AG04450 (cell line): ENCODE results near the gene CDKAL1. TPM values are rescaled to one million over a fixed set of nuclear protein-coding genes. Genes with fewer than 3 reads are reported as not detected.
"Not testable (repeated sequence)": the region's sequence is repeated elsewhere in the genome, so short reads cannot be mapped to it uniquely, and the experiment has no call there.

Experiments
- CTCF ChIA-PET: fragments of 300-600, 350-600 bp; formaldehyde crosslinking; extraction: SDS; loops from one replicate; lab custom pipeline; 2022; ENCODE audit warnings: antibody characterized with exemption, inconsistent platforms; lab: Charles Lee
- POLR2A ChIA-PET: fragments of 350-600 bp; formaldehyde crosslinking; extraction: SDS; loops from one replicate; lab custom pipeline; 2021; ENCODE audit warnings: antibody characterized with exemption, inconsistent platforms; lab: Yijun Ruan, JAX
- DNase-seq: peaks from one replicate; pipeline ENCODE4 v3.0.0-alpha.2; 2011; ENCODE audit warnings: low read depth, low spot score
- H3K27ac ChIP-seq: one replicate; pipeline ENCODE4 v1.5.1; 2012; ENCODE audit warnings: low read depth, low read length, control low read depth
- H3K27me3 ChIP-seq: one replicate; pipeline ENCODE4 v1.6.0; 2012; ENCODE audit warnings: low read length; ENCODE audit not compliant: control insufficient read depth, insufficient read depth
- H3K4me3 ChIP-seq: 2 replicates; pipeline ENCODE4 v1.5.1; 2011; ENCODE audit warnings: mild to moderate bottlenecking, low read depth, low read length, control low read depth
- H3K9me3 ChIP-seq: 2 replicates; pipeline ENCODE4 v1.5.1; 2012; ENCODE audit warnings: low read length; ENCODE audit not compliant: control insufficient read depth, insufficient read depth
- polyA plus RNA-seq: library from polyadenylated mRNA; depleted of rRNA; stranded (reverse); fragments of >200 nt; gene quantifications from 2 replicates; pipeline ENCODE4 v1.2.3, GENCODE V29; 2011
- TF ChIP-seq, protein P1 (sequence below): IDR thresholded peaks from 2 replicates; pipeline ENCODE4 v1.5.1; 2011; ENCODE audit warnings: low read depth, low read length, control low read depth, inconsistent platforms

Gene CDKAL1
- polyA plus RNA-seq, 1 experiment = 9.2 TPM

DNA sequence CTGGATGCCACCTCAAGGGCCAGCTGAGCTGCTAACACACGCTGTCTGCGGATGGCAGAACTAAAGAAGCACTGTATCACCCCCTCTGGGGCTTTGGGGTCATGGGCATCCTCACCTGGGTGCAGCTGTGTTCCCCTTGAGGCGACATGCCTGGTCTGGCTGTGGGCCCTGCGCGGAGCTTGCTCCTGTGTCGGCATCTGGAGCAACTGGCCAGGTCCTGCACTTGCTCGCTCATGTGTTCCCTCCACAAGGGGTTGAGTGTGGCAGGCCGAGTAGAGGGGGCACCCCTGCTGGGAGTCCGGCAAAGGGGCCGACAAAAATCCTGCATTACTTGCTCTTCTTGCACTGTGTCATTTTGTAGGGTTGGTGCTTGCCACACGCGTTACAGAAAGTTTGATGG lies 189.0 kb downstream of the CDKAL1 start:
- Histone ChIP-seq H3K9me3 (no peaks in the 10 kb centered on the region; the same call in 1 of the 2 replicates), H3K27me3 (no peaks in the 10 kb centered on the region), H3K27ac (no peak overlapping the region), H3K4me3 (no peak overlapping the region)
- CTCF ChIA-PET = no interaction called here
- DNase-seq = no peak
- POLR2A ChIA-PET = no interaction called here
- TF ChIP-seq, protein P1, sequence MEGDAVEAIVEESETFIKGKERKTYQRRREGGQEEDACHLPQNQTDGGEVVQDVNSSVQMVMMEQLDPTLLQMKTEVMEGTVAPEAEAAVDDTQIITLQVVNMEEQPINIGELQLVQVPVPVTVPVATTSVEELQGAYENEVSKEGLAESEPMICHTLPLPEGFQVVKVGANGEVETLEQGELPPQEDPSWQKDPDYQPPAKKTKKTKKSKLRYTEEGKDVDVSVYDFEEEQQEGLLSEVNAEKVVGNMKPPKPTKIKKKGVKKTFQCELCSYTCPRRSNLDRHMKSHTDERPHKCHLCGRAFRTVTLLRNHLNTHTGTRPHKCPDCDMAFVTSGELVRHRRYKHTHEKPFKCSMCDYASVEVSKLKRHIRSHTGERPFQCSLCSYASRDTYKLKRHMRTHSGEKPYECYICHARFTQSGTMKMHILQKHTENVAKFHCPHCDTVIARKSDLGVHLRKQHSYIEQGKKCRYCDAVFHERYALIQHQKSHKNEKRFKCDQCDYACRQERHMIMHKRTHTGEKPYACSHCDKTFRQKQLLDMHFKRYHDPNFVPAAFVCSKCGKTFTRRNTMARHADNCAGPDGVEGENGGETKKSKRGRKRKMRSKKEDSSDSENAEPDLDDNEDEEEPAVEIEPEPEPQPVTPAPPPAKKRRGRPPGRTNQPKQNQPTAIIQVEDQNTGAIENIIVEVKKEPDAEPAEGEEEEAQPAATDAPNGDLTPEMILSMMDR = no peak

GRCh38 chr6:20724443-20725190 lies 190.4 kb downstream of the CDKAL1 start:
- ChIA-PET CTCF (interaction anchor here (0.7 kb wide), 1 partner anchor 588 kb away, joined by 3 read pairs; no protein-coding TSS in a partner anchor), POLR2A (no interaction called here)
- Histone ChIP-seq H3K27ac (no peak overlapping the region), H3K4me3 (no peak overlapping the region), H3K9me3 (no peaks in the 10 kb centered on the region; the same call in 1 of the 2 replicates), H3K27me3 (no peaks in the 10 kb centered on the region)
- DNase-seq = no peak
- TF ChIP-seq, protein P1 = no peak

DNA sequence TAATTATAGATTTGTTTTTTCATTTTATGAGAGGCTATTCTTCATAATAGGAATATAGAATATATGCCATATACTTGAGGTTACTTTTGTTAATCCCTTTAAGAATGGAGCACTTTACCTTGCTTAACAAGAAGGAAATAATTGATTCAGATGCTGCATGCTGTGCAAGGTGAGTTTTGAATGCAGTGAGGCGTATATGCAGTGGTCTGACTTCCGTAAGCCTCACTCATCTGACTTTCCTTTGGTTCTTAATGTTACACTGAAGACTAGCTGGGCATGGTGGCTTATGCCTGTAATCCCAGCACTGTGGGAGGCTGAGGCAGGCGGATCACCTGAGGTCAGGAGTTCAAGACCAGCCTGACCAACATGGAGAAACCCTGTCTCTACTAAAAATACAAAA lies 191.0 kb downstream of the CDKAL1 start:
- CTCF ChIA-PET = interaction anchor here (0.6 kb wide), 1 partner anchor 1852 kb away, joined by 3 read pairs; no protein-coding TSS in a partner anchor
- H3K9me3 ChIP-seq, DNase-seq, H3K27ac ChIP-seq, H3K4me3 ChIP-seq, POLR2A ChIA-PET, H3K27me3 ChIP-seq: not testable (repeated sequence)

- Histone ChIP-seq H3K4me3 (no peak overlapping the region), H3K27me3 (no peaks in the 10 kb centered on the region), H3K27ac (no peak overlapping the region), H3K9me3 (no peaks in the 10 kb centered on the region)
- POLR2A ChIA-PET = no interaction called here
- no peak for DNase-seq
- TF ChIP-seq, protein P1 = no peak
- CTCF ChIA-PET = no interaction called here
These were observed 194.8 kb downstream of the CDKAL1 start for GRCh38 chr6:20729086-20729485.

DNA sequence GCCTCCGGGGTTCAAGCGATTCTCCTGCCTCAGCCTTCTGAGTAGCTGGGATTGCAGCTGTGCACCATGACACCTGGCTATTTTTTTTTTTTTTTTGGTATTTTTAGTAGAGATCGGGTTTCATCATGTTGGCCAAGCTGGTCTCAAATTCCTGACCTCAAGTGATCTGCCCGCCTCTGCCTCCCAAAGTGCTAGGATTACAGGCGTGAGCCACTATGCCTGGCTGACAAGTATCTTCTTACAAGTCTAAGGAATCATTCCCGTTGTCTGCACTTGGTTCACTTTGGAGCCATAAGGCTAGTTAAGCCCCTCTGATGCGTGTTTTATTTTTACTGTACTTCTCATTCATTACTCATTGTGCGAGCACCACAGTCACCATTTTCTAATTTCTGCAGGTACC lies 198.1 kb downstream of the CDKAL1 start:
- H3K27me3 ChIP-seq, POLR2A ChIA-PET, H3K4me3 ChIP-seq, H3K9me3 ChIP-seq, H3K27ac ChIP-seq, DNase-seq: not testable (repeated sequence)
- CTCF ChIA-PET = interaction anchor here (0.7 kb wide), 1 partner anchor 451 kb away, joined by 3 read pairs; no protein-coding TSS in a partner anchor

DNA sequence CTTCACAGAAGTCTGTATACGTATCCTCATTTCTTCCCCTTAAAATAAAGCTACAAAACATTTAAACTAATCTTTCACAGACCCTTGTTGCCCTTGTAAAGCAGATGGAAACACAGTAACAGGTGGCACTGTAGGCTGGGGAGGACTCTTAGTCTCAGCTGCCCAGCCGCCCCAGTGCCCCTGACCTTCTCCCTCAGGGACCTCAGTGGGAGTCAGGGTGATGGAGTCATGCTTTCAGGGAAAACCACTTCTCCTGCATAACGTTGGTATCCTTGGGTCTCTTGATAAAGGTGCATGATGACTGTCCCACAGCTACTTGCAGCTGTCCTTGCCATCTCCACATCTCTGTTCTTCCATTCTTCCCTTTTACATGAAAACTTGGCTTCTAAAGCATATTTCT lies 198.6 kb downstream of the CDKAL1 start:
- H3K27me3 ChIP-seq = no peaks in the 10 kb centered on the region
- DNase-seq = no peak
- TF ChIP-seq, protein P1 = no peak
- POLR2A ChIA-PET = no interaction called here
- CTCF ChIA-PET = no interaction called here
- no peak overlapping the region for H3K27ac ChIP-seq
- no peaks in the 10 kb centered on the region for H3K9me3 ChIP-seq
- no peak overlapping the region for H3K4me3 ChIP-seq
